NCI-H510A (cell line): ENCODE results near the gene RASIP1.

Experiments used
- DNase-seq: peaks from one replicate; lab custom pipeline; 2025; lab: John Stamatoyannopoulos, UW

RASIP1 gene

GRCh38 chr19:48674216-48674809 lies 66.1 kb downstream of the RASIP1 start:
- no peak for DNase-seq

- DNase-seq = no peak
These were observed 66.8 kb downstream of the RASIP1 start for GRCh38 chr19:48673436-48674100.

- no peak for DNase-seq
These were observed 67.4 kb downstream of the RASIP1 start, which contains the start of gene NTN5 for GRCh38 chr19:48672994-48673393. NTN5 (minus strand) TSS chr19:48673017; CDS start chr19:48670986, 2,031 bp downstream.

- no peak for DNase-seq
These were observed 68.9 kb downstream of the RASIP1 start for GRCh38 chr19:48671446-48671995.

GRCh38 chr19:48670699-48671445 lies 69.5 kb downstream of the RASIP1 start:
- DNase-seq = no peak
